GM06990 (cell line): ENCODE results near the gene COA1.

ENCODE experiments used
- DNase-seq: peaks from one replicate; pipeline ENCODE4 v3.0.0-alpha.2; 2011; ENCODE audit not compliant: insufficient read length; ENCODE audit errors: extremely low read depth
- H3K27me3 ChIP-seq: replicated peaks from 2 replicates; pipeline ENCODE4 v1.6.0; 2011; ENCODE audit warnings: low read length; ENCODE audit not compliant: control insufficient read depth, insufficient read depth
- H3K36me3 ChIP-seq: 2 replicates; pipeline ENCODE4 v1.5.1; 2011; ENCODE audit warnings: low read length; ENCODE audit not compliant: control insufficient read depth, insufficient read depth
- H3K4me3 ChIP-seq: replicated peaks from 2 replicates; pipeline ENCODE4 v1.5.1; 2011; ENCODE audit warnings: low read depth, mild to moderate bottlenecking, control low read depth, low read length
- CTCF ChIP-seq: IDR thresholded peaks from 2 replicates; pipeline ENCODE4 v1.5.1; 2011; ENCODE audit warnings: low read length, control low read depth, mild to moderate bottlenecking, inconsistent platforms; ENCODE audit not compliant: insufficient read depth, poor library complexity, severe bottlenecking

Gene COA1

GRCh38 chr7:43653466-43653865 is 75.9 kb downstream of the COA1 start:
- Histone ChIP-seq H3K27me3 (no peaks in the 10 kb centered on the region), H3K4me3 (no peak overlapping the region), H3K36me3 (no peaks in the 10 kb centered on the region; the same call in 1 of the 2 replicates)
- DNase-seq = no peak
- no peak for TF ChIP-seq CTCF

GRCh38 chr7:43652364-43652763 is 77.0 kb downstream of the COA1 start:
- Histone ChIP-seq H3K27me3 (no peaks in the 10 kb centered on the region), H3K4me3 (no peak overlapping the region), H3K36me3 (no peaks in the 10 kb centered on the region; the same call in 1 of the 2 replicates)
- DNase-seq = no peak
- TF ChIP-seq CTCF = no peak

- no peaks in the 10 kb centered on the region for H3K27me3 ChIP-seq
- DNase-seq = peak; percentile 47
- no peak for TF ChIP-seq CTCF
- H3K36me3 ChIP-seq = no peaks in the 10 kb centered on the region; the same call in 1 of the 2 replicates
- peak overlapping the region; percentile 46 for H3K4me3 ChIP-seq
Measured at GRCh38 chr7:43650457-43651052, 78.8 kb downstream of the COA1 start.

GRCh38 chr7:43649755-43650274 is 79.5 kb downstream of the COA1 start:
- Histone ChIP-seq H3K4me3 (peak overlapping the region; percentile 46), H3K36me3 (no peaks in the 10 kb centered on the region; the same call in 1 of the 2 replicates), H3K27me3 (no peaks in the 10 kb centered on the region)
- no peak for TF ChIP-seq CTCF
- peak; percentile 85 for DNase-seq

- peak; percentile 84 for DNase-seq
- Histone ChIP-seq H3K27me3 (no peaks in the 10 kb centered on the region), H3K36me3 (peaks cover 2% of the 10 kb centered on the region; the same call in 1 of the 2 replicates), H3K4me3 (peak overlapping the region; percentile 40)
- no peak for TF ChIP-seq CTCF
Measured at GRCh38 chr7:43648473-43649406, 80.6 kb downstream of the COA1 start.
